K562 (cell line): ENCODE results near the gene ACER2. TPM values are rescaled to one million over a fixed set of nuclear protein-coding genes. Genes with fewer than 3 reads are reported as not detected.
A peak's percentile ranks its signal among the peaks of the same experiment; 100 is the strongest.

Experiments
- ATAC-seq: fragments of 200-7000 bp; cut with Tn5 transposase; 3 replicates; pipeline ENCODE4 v1.9.1; 2020; ENCODE audit warnings: moderate library complexity
- BruUV-seq: library from RNA; stranded (reverse); fragments of 400-500 nt; replicated peaks from 2 replicates; lab custom pipeline; 2021; lab: Mats Ljungman, UMichigan
- CTCF ChIA-PET: fragments of 300-600 bp; formaldehyde crosslinking; extraction: SDS; loops from one replicate; lab custom pipeline; 2021; ENCODE audit warnings: low intra/inter-chr PET ratio; lab: Yijun Ruan, JAX
- POLR2A ChIA-PET: fragments of 300-600, 350-650 bp; sonication (Branson Sonifier 250); formaldehyde crosslinking; extraction: SDS; loops from one replicate; lab custom pipeline; 2021; ENCODE audit warnings: antibody characterized with exemption, inconsistent platforms; lab: Yijun Ruan, JAX
- DNase-seq, 4 experiments: peaks; one replicate each; pipeline versions ENCODE4 v3.0.0 to v3.0.0-alpha.2; 2011 to 2018; ENCODE audit warnings: low spot score in 3 of 4, mixed read lengths in 3 of 4; ENCODE audit errors: extremely low read depth in 1 of 4
- FAIRE-seq: peaks from 2 replicates; lab custom pipeline; 2011; peaks lifted over from hg19 to GRCh38; lab: Jason Lieb, UNC
- H2AFZ ChIP-seq: 2 replicates; pipeline ENCODE4 v1.6.0; 2011; ENCODE audit warnings: low read depth, low read length, control low read depth, inconsistent platforms
- H3K27ac ChIP-seq: fragments of 200-600 bp; 3 replicates; pipeline ENCODE4 v1.8.0; 2011; ENCODE audit warnings: low read depth, mild to moderate bottlenecking, control low read depth, inconsistent platforms, low read length, moderate library complexity, mixed read lengths; ENCODE audit errors: extremely low read depth
- H3K27me3 ChIP-seq, 2 experiments: fragments of 300-600 bp in 1 of 2; 2 replicates in 1 of 2; 3 replicates in 1 of 2; pipeline versions ENCODE4 v1.6.0 to v1.8.0; 2011; ENCODE audit warnings: inconsistent platforms in 2 of 2, low read length in 2 of 2, mild to moderate bottlenecking in 1 of 2, mixed read lengths in 1 of 2, moderate library complexity in 1 of 2; ENCODE audit not compliant: control insufficient read depth in 2 of 2, insufficient read depth in 2 of 2
- H3K36me3 ChIP-seq: fragments of 300-600 bp; 3 replicates; pipeline ENCODE4 v1.8.0; 2011; ENCODE audit warnings: mild to moderate bottlenecking, low read length, inconsistent platforms; ENCODE audit not compliant: control insufficient read depth, insufficient read depth
- H3K4me1 ChIP-seq, 2 experiments: fragments of 200-600 bp in 1 of 2; replicated peaks in 1 of 2; 2 replicates in 1 of 2; 3 replicates in 1 of 2; pipeline versions ENCODE4 v1.5.1 to v1.8.0; 2011; ENCODE audit warnings: inconsistent platforms in 2 of 2, low read length in 2 of 2, mild to moderate bottlenecking in 1 of 2, mixed read lengths in 1 of 2, moderate library complexity in 1 of 2; ENCODE audit not compliant: control insufficient read depth in 2 of 2, insufficient read depth in 2 of 2
- H3K4me2 ChIP-seq: 2 replicates; pipeline ENCODE4 v1.6.1; 2011; ENCODE audit warnings: low read length, control low read depth, inconsistent platforms, mixed read lengths; ENCODE audit not compliant: insufficient read depth
- H3K4me3 ChIP-seq: fragments of 200-600 bp; sonication (generic), shearing (Covaris generic); 2 replicates; pipeline ENCODE4 v1.5.1; 2016; ENCODE audit warnings: control low read depth, inconsistent platforms
- H3K79me2 ChIP-seq: fragments of 200-600 bp; 3 replicates; pipeline ENCODE4 v1.8.0; 2011; ENCODE audit warnings: low read length, inconsistent platforms; ENCODE audit not compliant: control insufficient read depth, insufficient read depth
- H3K9ac ChIP-seq, 2 experiments: 2 replicates each; pipeline versions ENCODE4 v1.6.0 to v1.6.1; 2011; ENCODE audit warnings: low read depth in 2 of 2, low read length in 2 of 2, control low read depth in 1 of 2, inconsistent platforms in 1 of 2, mild to moderate bottlenecking in 1 of 2, mixed read lengths in 1 of 2; ENCODE audit not compliant: insufficient read depth in 1 of 2
- H3K9me1 ChIP-seq: one replicate; pipeline ENCODE4 v1.6.0; 2011; ENCODE audit warnings: inconsistent platforms, mild to moderate bottlenecking, low read length, moderate library complexity; ENCODE audit not compliant: control insufficient read depth, insufficient read depth
- H3K9me3 ChIP-seq: replicated peaks from 2 replicates; pipeline ENCODE4 v1.5.1; 2011; ENCODE audit warnings: low read depth, low read length, inconsistent platforms; ENCODE audit not compliant: control insufficient read depth, insufficient read depth
- H4K20me1 ChIP-seq: replicated peaks from 2 replicates; pipeline ENCODE4 v1.6.1; 2011; ENCODE audit warnings: low read length, inconsistent platforms, mixed read lengths; ENCODE audit not compliant: control insufficient read depth, insufficient read depth
- ARNT ChIP-seq, 2 experiments: fragments of 450-650 bp; IDR thresholded peaks; 2 replicates each; pipeline ENCODE4 v1.6.1; 2016; ENCODE audit warnings: mild to moderate bottlenecking in 1 of 2
- CBX2 ChIP-seq: fragments of 200-600 bp; sonication (generic); IDR thresholded peaks from one replicate; pipeline ENCODE4 v1.6.1; 2012; ENCODE audit warnings: mild to moderate bottlenecking, low read length, inconsistent platforms; ENCODE audit not compliant: insufficient read depth, poor library complexity, severe bottlenecking
- CUX1 ChIP-seq: fragments of 200-800 bp; sonication (Bioruptor generic); IDR thresholded peaks from 2 replicates; pipeline ENCODE4 v1.6.1; 2016; ENCODE audit warnings: missing genetic modification characterization, missing compliant biosample characterization
- HOMEZ ChIP-seq: fragments of 250-450 bp; sonication (Bioruptor Pico); IDR thresholded peaks from 2 replicates; pipeline ENCODE4 v1.4.0; 2020; ENCODE audit warnings: mild to moderate bottlenecking, moderate library complexity
- LEF1 ChIP-seq: fragments of 450-650 bp; IDR thresholded peaks from 2 replicates; pipeline ENCODE4 v1.6.1; 2016; ENCODE audit warnings: mild to moderate bottlenecking
- MEF2D ChIP-seq: conservative IDR thresholded peaks from 2 replicates; pipeline ENCODE4 v1.6.1; 2016; ENCODE audit warnings: low read depth, missing genetic modification characterization, missing compliant biosample characterization
- NCOA4 ChIP-seq: fragments of 450-650 bp; IDR thresholded peaks from 2 replicates; pipeline ENCODE4 v1.6.1; 2018; ENCODE audit warnings: mild to moderate bottlenecking; ENCODE audit not compliant: partially characterized antibody
- POLR2A ChIP-seq: fragments of 450-650 bp; conservative IDR thresholded peaks from 2 replicates; pipeline ENCODE4 v1.6.1; 2016
- POLR2AphosphoS2 ChIP-seq: IDR thresholded peaks from 2 replicates; pipeline ENCODE4 v1.6.1; 2012; ENCODE audit warnings: low read length, improper control_type of control experiment
- POLR2AphosphoS5 ChIP-seq: IDR thresholded peaks from 2 replicates; pipeline ENCODE4 v1.6.1; 2011; ENCODE audit warnings: mild to moderate bottlenecking, low read depth, low read length, moderate library complexity; ENCODE audit not compliant: control insufficient read depth, insufficient read depth
- RBFOX2 ChIP-seq: fragments of 200-400 bp; formaldehyde crosslinking; IDR thresholded peaks from 2 replicates; pipeline ENCODE4 v1.6.1; 2017; ENCODE audit warnings: low read depth, mild to moderate bottlenecking, low read length, moderate library complexity
- SREBF2 ChIP-seq: sonication (generic); formaldehyde crosslinking; IDR thresholded peaks from 2 replicates; pipeline ENCODE4 v1.4.0; 2020; ENCODE audit warnings: mild to moderate bottlenecking, missing genetic modification reagents
- THAP12 ChIP-seq: fragments of 250-450 bp; sonication (Bioruptor Pico); IDR thresholded peaks from 2 replicates; pipeline ENCODE4 v1.9.0; 2021; ENCODE audit warnings: mild to moderate bottlenecking, inconsistent platforms
- ZBTB7A ChIP-seq: IDR thresholded peaks from 2 replicates; pipeline ENCODE4 v1.6.1; 2011; ENCODE audit warnings: low read depth, mild to moderate bottlenecking, low read length, moderate library complexity, borderline replicate concordance; ENCODE audit not compliant: control insufficient read depth
- WGBS: fragments of 100-300 bp; shearing (Covaris generic); methylation state at CpG from one replicate; pipeline ENCODE4 v1.1.6; 2016; ENCODE audit warnings: low coverage, mixed read lengths; ENCODE audit not compliant: insufficient coverage; ENCODE audit errors: missing lambda C conversion rate; 5-methylcytosine and 5-hydroxymethylcytosine counted together
- in situ Hi-C: fragments of 300-500 bp; cut with MboI; formaldehyde crosslinking; loops from 4 replicates; pipeline ENCODE4 v1.15.0; 2018; ENCODE audit warnings: inconsistent platforms, mixed read lengths
- intact Hi-C: fragments of 100-400 bp; cut with micrococcal nuclease; formaldehyde crosslinking; loops from 2 replicates; pipeline ENCODE4 v1.14.2; 2022
- polyA plus RNA-seq, 8 experiments: library from polyadenylated mRNA; depleted of rRNA in 4 of 8; stranded (reverse) in 5 of 8; unstranded in 3 of 8; fragments of >200 nt; fragmentation: Nextera tagmentation in 2 of 8; fragmentation: Illumina TruSeq in 1 of 8; extraction: Ambion mirVana in 2 of 8; extraction: Trizol in 1 of 8; gene quantifications; 2 replicates each; pipeline versions ENCODE4 v1.2.1 to v1.2.3, GENCODE V29; 2011 to 2014; ENCODE audit warnings: inconsistent platforms in 1 of 8, missing spikeins in 1 of 8
- total RNA-seq, 7 experiments: library from RNA; depleted of rRNA in 6 of 7; stranded (reverse); fragments of >200 nt in 6 of 7; fragmentation: Illumina TruSeq in 2 of 7; extraction: Trizol in 2 of 7; gene quantifications; 2 replicates each; pipeline versions ENCODE4 v1.2.1 to v1.2.3, GENCODE V29; 2011 to 2021; ENCODE audit warnings: low replicate concordance in 1 of 7

The ACER2 gene
- total and polyA plus RNA-seq, 9 of the 15 experiments (the other 6 are each of a cell fraction or from before 2014, with no cell fraction given), result 0.17 to 4.6 (median 3.0) TPM

GRCh38 chr9:19376931-19377330 is 31.9 kb upstream of the ACER2 start:
- FAIRE-seq, result no peak
- no peak for ATAC-seq
- intact Hi-C loops (loop anchor here (5.0 kb wide), 1 partner anchor 145 kb away; the partner anchor contains the start of gene DENND4C), in situ Hi-C loops (no loop called here)
- peaks cover 53% of the 10 kb centered on the region for H3K79me2 ChIP-seq
- peak overlapping the region in 1 of 2 experiments; percentile 84; a peak in 1 of 4 replicates for H3K9ac ChIP-seq
- no peaks in the 10 kb centered on the region for H3K9me1 ChIP-seq
- 74% methylated on average over 2 of the region's 2 CpGs for whole genome bisulfite sequencing
- H3K4me3 ChIP-seq, result peak overlapping the region; percentile 92; the same call in 1 of the 2 replicates
- DNase-seq, result no peak
- peaks cover 69% of the 10 kb centered on the region for H3K36me3 ChIP-seq
- H3K27me3 ChIP-seq, result no peaks in the 10 kb centered on the region
- H3K27ac ChIP-seq, result no peak overlapping the region
- H2AFZ ChIP-seq, result no peak overlapping the region
- peak overlapping the region; percentile 95 for H3K4me2 ChIP-seq
- 0 out of 2 replicates have a peak, but pooled peaks cover 11% of the 10 kb centered on the region for H4K20me1 ChIP-seq
- BruUV-seq, result no TSS peak
- H3K4me1 ChIP-seq, result no peaks in the 10 kb centered on the region; a peak in 2 of 5 replicates
- ChIA-PET CTCF (no interaction called here), POLR2A (interaction anchor here (2.4 kb wide), 1 partner anchor 11 kb away, joined by 8 read pairs; no protein-coding TSS in a partner anchor)
- no peaks in the 10 kb centered on the region for H3K9me3 ChIP-seq
- 0 out of 2 replicates have a peak, but pooled peaks have one; percentile 18 for TF ChIP-seq POLR2A
- no peak for TF ChIP-seq NCOA4
- TF ChIP-seq LEF1, result no peak
- TF ChIP-seq POLR2AphosphoS5, result no peak
- TF ChIP-seq HOMEZ, result no peak
- no peak for TF ChIP-seq CBX2
- TF ChIP-seq POLR2AphosphoS2, result peak; percentile 78; the same call in 1 of the 2 replicates
- no peak for TF ChIP-seq MEF2D
- no peak for TF ChIP-seq CUX1 (CRISPR knock-in tag)
- peak; percentile 50 for TF ChIP-seq RBFOX2
- TF ChIP-seq ARNT (IDR thresholded peaks at IDR 0.05), result no peak
- TF ChIP-seq SREBF2 (CRISPR knock-in tag), result no peak
- TF ChIP-seq ZBTB7A, result no peak
- no peak for TF ChIP-seq THAP12 (CRISPR knock-in tag)
